SK-N-SH (cell line): ENCODE data around the gene ZNF446. TPM values are rescaled to one million over a fixed set of nuclear protein-coding genes. Genes with fewer than 3 reads are reported as not detected.
A peak's percentile ranks its signal among the peaks of the same experiment; 100 is the strongest.

ENCODE experiments used
- CTCF ChIA-PET: fragments of 300-600, 350-600 bp; formaldehyde crosslinking; extraction: SDS; loops from one replicate; lab custom pipeline; 2021; lab: Yijun Ruan, JAX
- POLR2A ChIA-PET: fragments of 350-600 bp; sonication (Branson Sonifier 250); formaldehyde crosslinking; extraction: SDS; loops from one replicate; lab custom pipeline; 2020; ENCODE audit warnings: antibody characterized with exemption, inconsistent platforms; lab: Yijun Ruan, JAX
- DNase-seq: peaks from one replicate; pipeline ENCODE4 v3.0.0; 2012
- H2AFZ ChIP-seq: fragments of 200-600 bp; sonication (generic); 2 replicates; pipeline ENCODE4 v1.8.1; 2016; ENCODE audit warnings: antibody characterized with exemption, mild to moderate bottlenecking, low read depth
- H3F3A ChIP-seq: fragments of 200-600 bp; sonication (generic); replicated peaks from 2 replicates; pipeline ENCODE3; 2016; ENCODE audit warnings: antibody characterized with exemption, mild to moderate bottlenecking; ENCODE audit not compliant: insufficient read depth
- H3K27ac ChIP-seq, 2 experiments: fragments of 200-500 bp in 1 of 2; fragments of 200-600 bp in 1 of 2; sonication (Bioruptor generic) in 1 of 2; sonication (generic), shearing (Covaris generic) in 1 of 2; 2 replicates each; pipeline versions ENCODE4 v1.5.1 to v1.6.1; 2014 to 2016; ENCODE audit warnings: low read depth in 2 of 2, inconsistent platforms in 1 of 2, low read length in 1 of 2, mild to moderate bottlenecking in 1 of 2, mixed read lengths in 1 of 2
- H3K27me3 ChIP-seq: fragments of 200-600 bp; sonication (generic), shearing (Covaris generic); 2 replicates; pipeline ENCODE4 v1.6.1; 2016; ENCODE audit warnings: mixed run types; ENCODE audit not compliant: insufficient read depth
- H3K36me3 ChIP-seq, 2 experiments: fragments of 200-500 bp in 1 of 2; fragments of 200-600 bp in 1 of 2; sonication (Bioruptor generic) in 1 of 2; sonication (generic) in 1 of 2; replicated peaks in 1 of 2; 2 replicates each; pipeline versions ENCODE3 to v1.5.1; 2014 to 2016; ENCODE audit warnings: low read length in 1 of 2, mild to moderate bottlenecking in 1 of 2; ENCODE audit not compliant: insufficient read depth in 2 of 2, control insufficient read depth in 1 of 2
- H3K4me1 ChIP-seq, 2 experiments: fragments of 200-500 bp in 1 of 2; fragments of 200-600 bp in 1 of 2; sonication (Bioruptor generic) in 1 of 2; sonication (generic), shearing (Covaris generic) in 1 of 2; 2 replicates each; pipeline versions ENCODE4 v1.5.1 to v1.6.1; 2014 to 2016; ENCODE audit warnings: low read depth in 1 of 2, low read length in 1 of 2, mixed run types in 1 of 2; ENCODE audit not compliant: insufficient read depth in 2 of 2, control insufficient read depth in 1 of 2
- H3K4me2 ChIP-seq: fragments of 200-600 bp; sonication (generic), shearing (Covaris generic); 2 replicates; pipeline ENCODE4 v1.6.1; 2017; ENCODE audit warnings: mixed run types
- H3K4me3 ChIP-seq, 2 experiments: fragments of 200-500 bp in 1 of 2; fragments of 200-600 bp in 1 of 2; sonication (Bioruptor generic) in 1 of 2; sonication (generic), shearing (Covaris generic) in 1 of 2; 2 replicates each; pipeline versions ENCODE4 v1.5.1 to v1.8.1; 2014 to 2016; ENCODE audit warnings: low read depth in 2 of 2, inconsistent platforms in 1 of 2, low read length in 1 of 2, mild to moderate bottlenecking in 1 of 2, mixed read lengths in 1 of 2, moderate library complexity in 1 of 2
- H3K79me2 ChIP-seq: fragments of 200-600 bp; sonication (generic); 2 replicates; pipeline ENCODE4 v1.8.1; 2017; ENCODE audit warnings: mild to moderate bottlenecking; ENCODE audit not compliant: insufficient read depth
- H3K9ac ChIP-seq: fragments of 200-600 bp; sonication (generic); 2 replicates; pipeline ENCODE4 v1.6.1; 2017; ENCODE audit warnings: mixed run types
- H3K9me2 ChIP-seq: fragments of 200-600 bp; sonication (generic); 2 replicates; pipeline ENCODE4 v1.6.1; 2017; ENCODE audit warnings: mixed run types
- H3K9me3 ChIP-seq: fragments of 200-600 bp; sonication (generic); 2 replicates; pipeline ENCODE4 v1.6.1; 2017; ENCODE audit warnings: mixed run types, mild to moderate bottlenecking, moderate library complexity
- H4K20me1 ChIP-seq: fragments of 200-600 bp; sonication (generic); 2 replicates; pipeline ENCODE4 v1.6.1; 2017; ENCODE audit warnings: mild to moderate bottlenecking, mixed run types; ENCODE audit not compliant: insufficient read depth
- CTCF ChIP-seq: fragments of 200-600 bp; sonication (generic); IDR thresholded peaks from 2 replicates; pipeline ENCODE4 v1.6.1; 2017; ENCODE audit warnings: antibody characterized with exemption, mild to moderate bottlenecking, moderate library complexity
- EP300 ChIP-seq, 2 experiments: IDR thresholded peaks; 2 replicates each; pipeline versions ENCODE4 v1.4.0 to v1.6.1; 2012; ENCODE audit warnings: borderline replicate concordance in 1 of 2, low read depth in 1 of 2, low read length in 1 of 2
- EZH2phosphoT487 ChIP-seq: fragments of 200-600 bp; sonication (generic); IDR thresholded peaks from 2 replicates; pipeline ENCODE4 v1.6.1; 2017; ENCODE audit warnings: low read depth, mixed run types, mild to moderate bottlenecking, antibody characterized with exemption, moderate library complexity, borderline replicate concordance
- FOXJ3 ChIP-seq: sonication (generic); formaldehyde crosslinking; IDR thresholded peaks from 2 replicates; pipeline ENCODE4 v1.5.1; 2020; ENCODE audit warnings: mild to moderate bottlenecking, missing genetic modification reagents
- GABPA ChIP-seq: IDR thresholded peaks from 2 replicates; pipeline ENCODE4 v1.4.0; 2012; ENCODE audit warnings: low read depth, mild to moderate bottlenecking
- GATA2 ChIP-seq: sonication (generic); formaldehyde crosslinking; IDR thresholded peaks from 2 replicates; pipeline ENCODE4 v1.5.0; 2020; ENCODE audit warnings: mild to moderate bottlenecking, missing genetic modification reagents
- JUND ChIP-seq: IDR thresholded peaks from 2 replicates; pipeline ENCODE4 v1.4.0; 2012
- MEF2A ChIP-seq: IDR thresholded peaks from 2 replicates; pipeline ENCODE4 v1.4.0; 2012; ENCODE audit warnings: low read depth, borderline replicate concordance
- NRF1 ChIP-seq: IDR thresholded peaks from 2 replicates; pipeline ENCODE4 v1.6.1; 2012; ENCODE audit warnings: low read depth, mild to moderate bottlenecking, low read length
- POLR2AphosphoS5 ChIP-seq: IDR thresholded peaks from 2 replicates; pipeline ENCODE4 v1.6.1; 2012; ENCODE audit warnings: low read depth, low read length
- RAD21 ChIP-seq: IDR thresholded peaks from 2 replicates; pipeline ENCODE4 v1.6.1; 2012; ENCODE audit warnings: mild to moderate bottlenecking, low read length
- SIN3A ChIP-seq: IDR thresholded peaks from 2 replicates; pipeline ENCODE4 v1.6.1; 2012; ENCODE audit warnings: low read depth, mild to moderate bottlenecking, low read length, moderate library complexity, borderline replicate concordance
- SMC3 ChIP-seq: IDR thresholded peaks from 2 replicates; pipeline ENCODE4 v1.6.1; 2012; ENCODE audit warnings: low read depth, low read length, improper control_type of control experiment
- TAF1 ChIP-seq: IDR thresholded peaks from 2 replicates; pipeline ENCODE4 v1.6.1; 2012; ENCODE audit warnings: low read depth, mild to moderate bottlenecking, low read length, moderate library complexity, borderline replicate concordance
- TEAD4 ChIP-seq: IDR thresholded peaks from 2 replicates; pipeline ENCODE4 v1.4.0; 2012; ENCODE audit warnings: mild to moderate bottlenecking, borderline replicate concordance; ENCODE audit not compliant: insufficient read depth
- USF2 ChIP-seq: fragments of 150-350 bp; IDR thresholded peaks from 2 replicates; pipeline ENCODE4 v1.6.1; 2017; ENCODE audit warnings: antibody characterized with exemption, low read length, low read depth, borderline replicate concordance
- ZBTB33 ChIP-seq: IDR thresholded peaks from 2 replicates; pipeline ENCODE4 v1.4.0; 2012; ENCODE audit warnings: low read depth, borderline replicate concordance
- WGBS: methylation state at CpG from one replicate; pipeline ENCODE4 v1.1.6; 2017; ENCODE audit warnings: low lambda C conversion rate; 5-methylcytosine and 5-hydroxymethylcytosine counted together
- polyA plus RNA-seq, 3 experiments: library from polyadenylated mRNA; depleted of rRNA; stranded (reverse); fragments of >200 nt; gene quantifications; 2 replicates each; pipeline ENCODE4 v1.2.3, GENCODE V29; 2012

The ZNF446 gene
- polyA plus RNA-seq, 1 of the 3 experiments (the other 2 are of a cell fraction) = 6.9 TPM

DNA sequence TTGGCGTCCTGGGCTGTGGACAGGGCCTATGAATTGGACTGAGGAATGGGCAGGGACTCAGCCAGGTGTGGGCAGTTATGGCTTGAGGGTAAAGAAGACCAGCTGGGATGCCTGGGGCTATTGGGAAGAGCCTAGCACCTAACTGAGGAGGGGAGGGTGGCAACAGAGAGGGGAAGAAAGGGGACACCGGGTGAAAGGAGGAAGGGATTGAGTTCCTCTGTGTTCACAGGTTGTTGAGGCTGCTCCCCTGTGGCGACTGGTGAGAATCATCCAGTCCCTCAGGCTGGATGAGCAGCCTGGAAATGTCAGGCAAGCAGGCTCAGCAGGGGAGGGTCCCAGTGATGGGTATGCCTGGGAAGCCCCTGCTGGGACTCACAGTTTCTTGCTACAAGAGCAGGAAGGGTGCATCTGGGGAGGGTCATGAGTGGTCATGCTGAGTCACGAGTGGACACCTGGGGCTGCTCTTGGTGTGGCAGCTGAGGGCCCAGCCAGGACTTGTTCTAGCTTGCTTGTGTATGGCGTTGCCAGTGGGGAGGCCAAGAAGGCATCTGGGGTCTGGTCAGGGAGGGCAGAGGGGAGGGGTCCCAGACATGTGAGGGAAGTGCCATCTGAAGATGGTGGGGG is 7.8 kb upstream of the ZNF446 start:
- no peak for DNase-seq
- Histone ChIP-seq H3K79me2 (peaks cover 25% of the 10 kb centered on the region), H3K9me3 (no peaks in the 10 kb centered on the region), H3F3A (peaks cover 3% of the 10 kb centered on the region), H3K4me1 (peaks cover 0 to 12% of the 10 kb centered on the region in 2 experiments; a peak in 1 of 4 replicates), H3K27me3 (no peaks in the 10 kb centered on the region), H3K4me2 (peak overlapping the region; percentile 73), H3K4me3 (peak overlapping the region; percentile 30 to 86), H3K27ac (no peak overlapping the region; a peak in 1 of 4 replicates), H4K20me1 (peaks cover 13% of the 10 kb centered on the region; the same call in 1 of the 2 replicates), H3K9me2 (no peaks in the 10 kb centered on the region), H3K9ac (no peak overlapping the region), H3K36me3 (peaks cover 0 to 33% of the 10 kb centered on the region in 2 experiments), H2AFZ (no peak overlapping the region)
- ChIA-PET CTCF (interaction anchor here (1.7 kb wide), 1 partner anchor 50 kb away, joined by 4 read pairs; no protein-coding TSS in a partner anchor), POLR2A (interaction anchor here (1.2 kb wide), 1 partner anchor 17 kb away, joined by 3 read pairs; no protein-coding TSS in a partner anchor)
- 48% methylated on average over 5 of the region's 5 CpGs for WGBS
- TF ChIP-seq POLR2AphosphoS5 (no peak), NRF1 (no peak), EZH2phosphoT487 (no peak), TEAD4 (no peak)

GRCh38 chr19:58469241-58470013 is 6.7 kb upstream of the ZNF446 start:
- TF ChIP-seq JUND = no peak
- no peak for TF ChIP-seq GABPA
- TF ChIP-seq NRF1 = no peak
- TF ChIP-seq RAD21 = no peak
- no peak for TF ChIP-seq TAF1
- no peak for TF ChIP-seq USF2
- TF ChIP-seq EZH2phosphoT487 = no peak
- TF ChIP-seq EP300 (IDR thresholded peaks at IDR 0.05; ENCODE audit: borderline replicate concordance in 1 of 2, low read depth in 1 of 2, low read length in 1 of 2) = no peak
- TF ChIP-seq SMC3 = no peak
- no peak for TF ChIP-seq MEF2A
- TF ChIP-seq FOXJ3 (CRISPR knock-in tag) = no peak
- no peak for TF ChIP-seq CTCF
- TF ChIP-seq SIN3A = no peak
- TF ChIP-seq TEAD4 = no peak
- no peak for TF ChIP-seq ZBTB33
- TF ChIP-seq GATA2 (CRISPR knock-in tag) = no peak
- Histone ChIP-seq H3K4me1 (peaks cover 0 to 14% of the 10 kb centered on the region in 2 experiments; a peak in 1 of 4 replicates), H3K27me3 (no peaks in the 10 kb centered on the region), H3K9ac (no peak overlapping the region), H3K27ac (no peak overlapping the region), H3K9me2 (no peaks in the 10 kb centered on the region), H3K36me3 (peaks cover 0 to 35% of the 10 kb centered on the region in 2 experiments), H3K9me3 (no peaks in the 10 kb centered on the region), H3F3A (peaks cover 10% of the 10 kb centered on the region), H2AFZ (no peak overlapping the region), H4K20me1 (peaks cover 13% of the 10 kb centered on the region; the same call in 1 of the 2 replicates), H3K79me2 (peaks cover 25% of the 10 kb centered on the region), H3K4me3 (no peak overlapping the region), H3K4me2 (no peak overlapping the region)
- ChIA-PET CTCF (interaction anchor here (0.6 to 1.7 kb wide), 2 partner anchors 49 to 1917 kb away, joined by 3 to 4 read pairs; no protein-coding TSS in a partner anchor), POLR2A (interaction anchor here (1.2 kb wide), 1 partner anchor 18 kb away, joined by 3 read pairs; no protein-coding TSS in a partner anchor)
- peak; percentile 5 for DNase-seq
- 97% methylated on average over 14 of the region's 17 CpGs for WGBS
